HepG2 (cell line): Measurements from ENCODE around the gene CAPN11. TPM values are rescaled to one million over a fixed set of nuclear protein-coding genes. Genes with fewer than 3 reads are reported as not detected.

Source experiments
- AFF4 ChIP-seq: sonication (generic); formaldehyde crosslinking; IDR thresholded peaks from 2 replicates; pipeline ENCODE4 v1.4.0; 2020; ENCODE audit warnings: missing genetic modification reagents
- CAMTA2 ChIP-seq: sonication (generic); formaldehyde crosslinking; IDR thresholded peaks from 2 replicates; pipeline ENCODE4 v1.4.0; 2020; ENCODE audit warnings: mild to moderate bottlenecking, missing genetic modification reagents, borderline replicate concordance
- HOXD1 ChIP-seq: sonication (generic); formaldehyde crosslinking; IDR thresholded peaks from 2 replicates; pipeline ENCODE4 v1.5.0; 2020; ENCODE audit warnings: missing genetic modification reagents
- KDM1A ChIP-seq: IDR thresholded peaks from 2 replicates; pipeline ENCODE4 v1.6.1; 2016; ENCODE audit warnings: missing compliant biosample characterization
- KDM4B ChIP-seq: sonication (generic); formaldehyde crosslinking; IDR thresholded peaks from 2 replicates; pipeline ENCODE4 v1.4.0; 2020; ENCODE audit warnings: missing genetic modification reagents
- KDM6A ChIP-seq: IDR thresholded peaks from 2 replicates; pipeline ENCODE4 v1.6.1; 2016; ENCODE audit warnings: low read depth
- NR0B2 ChIP-seq: sonication (generic); formaldehyde crosslinking; IDR thresholded peaks from 2 replicates; pipeline ENCODE4 v1.4.0; 2020; ENCODE audit warnings: mild to moderate bottlenecking, missing genetic modification reagents
- PAF1 ChIP-seq: IDR thresholded peaks from 2 replicates; pipeline ENCODE4 v1.6.1; 2016; ENCODE audit warnings: missing genetic modification reagents, missing compliant biosample characterization
- POLR2AphosphoS5 ChIP-seq: IDR thresholded peaks from 2 replicates; pipeline ENCODE4 v1.6.1; 2012; ENCODE audit warnings: low read depth, low read length
- SETDB1 ChIP-seq: sonication (generic); formaldehyde crosslinking; IDR thresholded peaks from 2 replicates; pipeline ENCODE4 v1.5.1; 2020; ENCODE audit warnings: missing genetic modification reagents, mild to moderate bottlenecking, borderline replicate concordance
- SRSF4 ChIP-seq: fragments of 200-400 bp; formaldehyde crosslinking; IDR thresholded peaks from one replicate; pipeline ENCODE4 v1.6.1; 2018; ENCODE audit warnings: mild to moderate bottlenecking, low read depth, low read length, moderate library complexity; ENCODE audit not compliant: poor library complexity, severe bottlenecking
- TP53 ChIP-seq: sonication (generic); formaldehyde crosslinking; conservative IDR thresholded peaks from 2 replicates; pipeline ENCODE4 v1.4.0; 2020; ENCODE audit warnings: missing genetic modification reagents
- TRIM24 ChIP-seq: sonication (generic); formaldehyde crosslinking; IDR thresholded peaks from 2 replicates; pipeline ENCODE4 v1.8.0; 2022; ENCODE audit warnings: mild to moderate bottlenecking, missing genetic modification reagents
- WIZ ChIP-seq: sonication (generic); formaldehyde crosslinking; IDR thresholded peaks from 2 replicates; pipeline ENCODE4 v1.5.1; 2020; ENCODE audit warnings: mild to moderate bottlenecking, missing genetic modification reagents
- XBP1 ChIP-seq: sonication (generic); formaldehyde crosslinking; IDR thresholded peaks from 2 replicates; pipeline ENCODE4 v1.5.0; 2020; ENCODE audit warnings: missing genetic modification reagents
- ZBTB20 ChIP-seq: sonication (generic); formaldehyde crosslinking; IDR thresholded peaks from 2 replicates; pipeline ENCODE4 v1.8.1; 2023; ENCODE audit warnings: missing genetic modification reagents, low read depth, mild to moderate bottlenecking, borderline replicate concordance
- ZBTB37 ChIP-seq: sonication (generic); formaldehyde crosslinking; IDR thresholded peaks from 2 replicates; pipeline ENCODE4 v1.4.0; 2020; ENCODE audit warnings: mild to moderate bottlenecking, missing genetic modification reagents
- ZBTB43 ChIP-seq: sonication (generic); formaldehyde crosslinking; conservative IDR thresholded peaks from 2 replicates; pipeline ENCODE4 v1.4.0; 2020; ENCODE audit warnings: missing genetic modification reagents
- ZBTB7A ChIP-seq: sonication (generic); formaldehyde crosslinking; IDR thresholded peaks from 2 replicates; pipeline ENCODE4 v1.8.0; 2022; ENCODE audit warnings: mild to moderate bottlenecking, missing genetic modification reagents
- ZMAT5 ChIP-seq: sonication (generic); formaldehyde crosslinking; IDR thresholded peaks from 2 replicates; pipeline ENCODE4 v1.5.0; 2020; ENCODE audit warnings: mild to moderate bottlenecking, low read depth, missing genetic modification reagents, borderline replicate concordance
- ZNF180 ChIP-seq: sonication (generic); formaldehyde crosslinking; IDR thresholded peaks from 2 replicates; pipeline ENCODE4 v1.4.0; 2020; ENCODE audit warnings: low read depth, missing genetic modification reagents, borderline replicate concordance
- ZNF326 ChIP-seq: sonication (generic); formaldehyde crosslinking; IDR thresholded peaks from 2 replicates; pipeline ENCODE4 v1.4.0; 2020; ENCODE audit warnings: missing genetic modification reagents, borderline replicate concordance
- ZNF788 ChIP-seq: sonication (generic); formaldehyde crosslinking; IDR thresholded peaks from 2 replicates; pipeline ENCODE4 v1.5.0; 2020; ENCODE audit warnings: mild to moderate bottlenecking, missing genetic modification reagents, borderline replicate concordance
- polyA plus RNA-seq, 8 experiments: library from polyadenylated mRNA; depleted of rRNA in 3 of 8; stranded (reverse) in 7 of 8; unstranded in 1 of 8; fragments of >200 nt; fragmentation: Illumina TruSeq in 4 of 8; extraction: Trizol in 4 of 8; gene quantifications; 2 replicates each; pipeline versions ENCODE4 v1.2.1 to v1.2.3, GENCODE V29; 2011 to 2016; ENCODE audit warnings: low read depth in 4 of 8, missing spikeins in 1 of 8, mixed read lengths in 1 of 8; ENCODE audit not compliant: insufficient read depth in 1 of 8
- total RNA-seq, 5 experiments: library from RNA; depleted of rRNA; stranded (reverse); fragments of >200 nt; fragmentation: Illumina TruSeq; extraction: Trizol; gene quantifications; 2 replicates each; pipeline ENCODE4 v1.2.3, GENCODE V29; 2016; ENCODE audit warnings: low read depth in 1 of 5

The CAPN11 gene
- total and polyA plus RNA-seq, 2 of the 13 experiments (the other 11 are each of a cell fraction or from before 2014, with no cell fraction given), result 0.07 to 0.11 TPM

- TF ChIP-seq WIZ (CRISPR knock-in tag) (peak; percentile 52; the same call in 1 of the 2 replicates), ZBTB7A (0 out of 2 replicates have a peak, but pooled peaks have one; percentile 76), ZNF788 (peak; percentile 91; the same call in 1 of the 2 replicates), SRSF4 (no peak), HOXD1 (CRISPR knock-in tag) (peak; percentile 77; the same call in 1 of the 2 replicates), KDM1A (CRISPR knock-in tag) (peak; percentile 13; the same call in 1 of the 2 replicates), KDM6A (peak; percentile 93), CAMTA2 (CRISPR knock-in tag) (no peak), ZBTB20 (CRISPR knock-in tag) (peak; percentile 69; the same call in 1 of the 2 replicates), XBP1 (CRISPR knock-in tag) (no peak), ZNF180 (no peak), ZMAT5 (no peak), ZNF326 (CRISPR knock-in tag) (no peak), ZBTB43 (CRISPR knock-in tag) (peak; percentile 85), TRIM24 (no peak), SETDB1 (CRISPR knock-in tag) (no peak), POLR2AphosphoS5 (peak; percentile 52), PAF1 (CRISPR knock-in tag) (peak; percentile 51; the same call in 1 of the 2 replicates), TP53 (CRISPR knock-in tag) (0 out of 2 replicates have a peak, but pooled peaks have one; percentile 6), ZBTB37 (CRISPR knock-in tag) (peak; percentile 69; the same call in 1 of the 2 replicates), AFF4 (CRISPR knock-in tag) (0 out of 2 replicates have a peak, but pooled peaks have one; percentile 42), NR0B2 (no peak), KDM4B (CRISPR knock-in tag) (no peak)
Measured at GRCh38 chr6:44156494-44157151, 2.0 kb upstream of the CAPN11 start (continued).
